HG02973 (cell line): Measurements from ENCODE around the gene PADI6.
"Not testable (repeated sequence)": the region's sequence is repeated elsewhere in the genome, so short reads cannot be mapped to it uniquely, and the experiment has no call there.

Experiments
- ATAC-seq: cut with Tn5 transposase; IDR thresholded peaks from one replicate; pipeline ENCODE4 v1.9.1; 2021; ENCODE audit warnings: moderate library complexity; ENCODE audit not compliant: unreplicated experiment

Gene PADI6

GRCh38 chr1:17404034-17404684 is 32.2 kb downstream of the PADI6 start:
- no peak for ATAC-seq

- ATAC-seq, result no peak
These were observed 32.8 kb downstream of the PADI6 start for GRCh38 chr1:17404820-17405219.

- ATAC-seq, result no peak
These were observed 34.1 kb downstream of the PADI6 start for GRCh38 chr1:17405898-17406759.

GRCh38 chr1:17406760-17407475 is 34.9 kb downstream of the PADI6 start:
- ATAC-seq, result not testable (repeated sequence)

GRCh38 chr1:17407786-17408514 is 36.0 kb downstream of the PADI6 start:
- not testable (repeated sequence) for ATAC-seq

- ATAC-seq, result no peak
These were observed 37.4 kb downstream of the PADI6 start for GRCh38 chr1:17409391-17409811.

- no peak for ATAC-seq
These were observed 40.3 kb downstream of the PADI6 start for GRCh38 chr1:17412093-17412870.

GRCh38 chr1:17414022-17414421 is 42.0 kb downstream of the PADI6 start:
- no peak for ATAC-seq

GRCh38 chr1:17416389-17416788 is 44.4 kb downstream of the PADI6 start:
- no peak for ATAC-seq

GRCh38 chr1:17419626-17420328 is 47.8 kb downstream of the PADI6 start:
- no peak for ATAC-seq

- ATAC-seq, result no peak
These were observed 48.5 kb downstream of the PADI6 start for GRCh38 chr1:17420391-17420918.

GRCh38 chr1:17422461-17422860 is 50.5 kb downstream of the PADI6 start:
- no peak for ATAC-seq

- no peak for ATAC-seq
These were observed 51.8 kb downstream of the PADI6 start for GRCh38 chr1:17423781-17424245.

GRCh38 chr1:17425806-17426600 is 54.0 kb downstream of the PADI6 start:
- no peak for ATAC-seq

- no peak for ATAC-seq
These were observed 56.0 kb downstream of the PADI6 start for GRCh38 chr1:17427696-17428660.

- ATAC-seq, result no peak
These were observed 57.2 kb downstream of the PADI6 start for GRCh38 chr1:17429183-17429582.

- ATAC-seq, result no peak
These were observed 60.4 kb downstream of the PADI6 start for GRCh38 chr1:17432412-17432811.
